Heart left ventricle (tissue), 16 donors: ENCODE measurements around the gene GGCX. TPM values are rescaled to one million over a fixed set of nuclear protein-coding genes. Genes with fewer than 3 reads are reported as not detected.

Source experiments
- ATAC-seq, 4 donors: fragments of 200-7000 bp; cut with Tn5 transposase; one replicate each; pipeline ENCODE4 v1.9.1; 2020 to 2022; ENCODE audit warnings: moderate library complexity in 4 of 4, mild to moderate bottlenecking in 3 of 4, moderate number of reproducible peaks in 1 of 4
- DNase-seq, 5 donors: peaks; one replicate each; pipeline ENCODE4 v3.0.0-alpha.2; 2020
- H3K27ac ChIP-seq, 12 donors: fragments of 200-600 bp; sonication (generic) in 4 of 12; one replicate each; pipeline versions ENCODE4 v1.5.0 to v1.8.0; 2016 to 2022; ENCODE audit warnings: mild to moderate bottlenecking in 2 of 12
- H3K27me3 ChIP-seq, 9 donors: fragments of 200-600 bp; sonication (generic) in 2 of 9; one replicate each; pipeline versions ENCODE4 v1.5.1 to v1.8.0; 2016 to 2022; ENCODE audit warnings: mild to moderate bottlenecking in 3 of 9
- H3K36me3 ChIP-seq, 9 donors: fragments of 200-600 bp; sonication (generic) in 2 of 9; one replicate each; pipeline versions ENCODE4 v1.5.0 to v1.8.0; 2018 to 2022; ENCODE audit warnings: mild to moderate bottlenecking in 2 of 9
- H3K4me1 ChIP-seq, 12 donors: fragments of 200-600 bp; sonication (generic) in 4 of 12; one replicate each; pipeline versions ENCODE4 v1.5.0 to v1.8.0; 2016 to 2022; ENCODE audit warnings: mild to moderate bottlenecking in 3 of 12
- H3K4me3 ChIP-seq, 12 donors: fragments of 200-600 bp; sonication (generic) in 4 of 12; one replicate each; pipeline versions ENCODE4 v1.5.0 to v1.8.0; 2017 to 2022; ENCODE audit warnings: mild to moderate bottlenecking in 9 of 12, moderate library complexity in 4 of 12
- H3K9me3 ChIP-seq, 12 donors: fragments of 200-600 bp; sonication (generic) in 4 of 12; one replicate each; pipeline versions ENCODE4 v1.5.0 to v1.8.0; 2016 to 2022; ENCODE audit warnings: mild to moderate bottlenecking in 1 of 12
- CTCF ChIP-seq, 12 donors: fragments of 200-600 bp; sonication (generic) in 4 of 12; IDR thresholded peaks; one replicate each; pipeline versions ENCODE4 v1.5.0 to v1.8.0; 2018 to 2022; ENCODE audit warnings: antibody characterized with exemption in 12 of 12, mild to moderate bottlenecking in 5 of 12
- POLR2A ChIP-seq, 2 donors: fragments of 450-650 bp; IDR thresholded peaks; one replicate each; pipeline ENCODE4 v1.6.1; 2017; ENCODE audit warnings: antibody characterized with exemption in 2 of 2, mild to moderate bottlenecking in 2 of 2, moderate library complexity in 2 of 2
- WGBS, 4 donors: extraction: QIAGEN DNeasy Blood & Tissue Kit in 2 of 4; methylation state at CpG; one replicate each; pipeline versions ENCODE4 v1.1.5 to v1.1.7; 2013 to 2018; 5-methylcytosine and 5-hydroxymethylcytosine counted together
- intact Hi-C, 10 donors: fragments of 100-400 bp; cut with DNase I; formaldehyde crosslinking; loops; one replicate each; pipeline versions ENCODE4 v1.11.1 to v1.14.2; 2022
- polyA plus RNA-seq, 2 donors: library from polyadenylated mRNA; stranded (reverse); fragments of 200-250 nt; gene quantifications; one replicate each; pipeline ENCODE4 v1.2.3, GENCODE V29; 2013
- total RNA-seq, 9 donors: library from RNA; depleted of rRNA in 2 of 9; stranded (reverse); fragments of >200 nt in 2 of 9; fragmentation: NEBNext Ultra II Directional in 3 of 9; extraction: Animal tissue kit (Norgen Biotek cat#: 25700) in 3 of 9; gene quantifications; one replicate each; pipeline versions ENCODE4 v1.1.0 to v1.2.4, GENCODE V29; 2016 to 2023
- donor health status: ischemic (EF 13 %, LVEDD 7.1; RV severe dilation, severe dysfunction).
- donor health status: healthy with polysubstance abuse.
- donor health status: DM: no; HTN: yes; CAD: no.
- donor health status: DM: no; HTN: no; CAD: no.
- donor health status: ischemic (EF 25% LVEDD 6.9; RV normal size, moderate dysfunction).
- donor health status: ischemic (EF 25% LVEDD 5.7; RV mildly dilated, moderate dysfunction).
- donor health status: healthy.
- donor health status: DM: yes; HTN: yes; CAD: no.
- donor health status: ischemic (EF 35%, LVEDD 5.7; RV mildly dilated, moderate dysfunction).
- donor health status: nonischemic (EF 11% LVEDD 7.7; RV severe dilation, severe dysfunction).
- donor health status: DM: yes; HTN: yes; CAD: no.
- donor health status: PGD.
- donor health status: ischemic (EF 29% LVEDD 5.4; RV normal size, mild dysfunction).
- donor health status: nonischemic (EF 23%, LVEDD 6.1; RV moderate dilation, normal function).

The GGCX gene
- total and polyA plus RNA-seq, 11 donors, result 12.6 to 30.7 (median 20.8) TPM

- TF ChIP-seq CTCF (IDR thresholded peaks at IDR 0.05) (no peak), POLR2A (IDR thresholded peaks at IDR 0.05) (no peak)
- Histone ChIP-seq H3K36me3 (peaks cover 0 to 11% (median 0%) of the 10 kb centered on the region in 9 donors), H3K4me1 (peaks cover 10 to 90% (median 64%) of the 10 kb centered on the region in 12 donors), H3K27me3 (no peaks in the 10 kb centered on the region), H3K4me3 (peak overlapping the region in 10 of 12 donors; percentile 61 to 90 (median 74)), H3K9me3 (no peaks in the 10 kb centered on the region), H3K27ac (peak overlapping the region; percentile 87 to 97 (median 94))
- DNase-seq (no peak), ATAC-seq (peak in 2 of 4 donors; percentile 2 to 14)
- 37 to 65% (median 46%) methylated on average over 1 of the region's 1 CpG for WGBS, 4 donors
- intact Hi-C loops, result no loop called here
Measured at GRCh38 chr2:85585781-85586105, 24.4 kb upstream of the GGCX start.

GRCh38 chr2:85584857-85585780, 23.8 kb upstream of the GGCX start:
- peaks cover 10 to 90% (median 60%) of the 10 kb centered on the region in 12 donors for H3K4me1 ChIP-seq
- peak in 4 of 5 donors; percentile 45 to 65 (median 54) for DNase-seq
- 30 to 45% (median 38%) methylated on average over 9 of the region's 9 CpGs for WGBS, 4 donors
- intact Hi-C loops, result no loop called here
- H3K27ac ChIP-seq, result peak overlapping the region; percentile 87 to 97 (median 94)
- peak; percentile 28 to 74 (median 70) for ATAC-seq
- H3K9me3 ChIP-seq, result no peaks in the 10 kb centered on the region
- H3K27me3 ChIP-seq, result no peaks in the 10 kb centered on the region
- H3K4me3 ChIP-seq, result peak overlapping the region; percentile 50 to 90 (median 74)
- peaks cover 0 to 11% (median 0%) of the 10 kb centered on the region in 9 donors for H3K36me3 ChIP-seq
- TF ChIP-seq POLR2A (IDR thresholded peaks at IDR 0.05), result no peak
- TF ChIP-seq CTCF (IDR thresholded peaks at IDR 0.05), result no peak

- DNase-seq (peak; percentile 44 to 76 (median 63)), ATAC-seq (peak; percentile 30 to 65 (median 54))
- H3K4me3 ChIP-seq, result peak within 1 kb of the TSS; percentile 50 to 90 (median 74)
- WGBS, 4 donors, result 5 to 7% (median 7%) methylated on average over 37 to 52 of the region's 52 CpGs
- no peaks in the 10 kb centered on the region for H3K9me3 ChIP-seq
- peak within 1 kb of the TSS; percentile 87 to 97 (median 94) for H3K27ac ChIP-seq
- H3K27me3 ChIP-seq, result no peaks in the 10 kb centered on the region
- peaks cover 7 to 90% (median 58%) of the 10 kb centered on the region in 12 donors for H3K4me1 ChIP-seq
- H3K36me3 ChIP-seq, result peaks cover 0 to 11% (median 0%) of the 10 kb centered on the region in 9 donors
- TF ChIP-seq POLR2A (IDR thresholded peaks at IDR 0.05) (peak in 1 of 2 donors; percentile 75), CTCF (IDR thresholded peaks at IDR 0.05) (no peak)
- intact Hi-C loops, result no loop called here
Measured at GRCh38 chr2:85584354-85584856, 23.1 kb upstream of the GGCX start, which contains the start of gene VAMP5. TSS of gene VAMP5 (plus strand) at chr2:85584431. CDS start at chr2:85584491, 60 bp downstream.
